SK-N-SH (cell line): ENCODE data around the gene AGBL3. TPM values are rescaled to one million over a fixed set of nuclear protein-coding genes. Genes with fewer than 3 reads are reported as not detected.

Experiments used
- CTCF ChIA-PET: fragments of 300-600, 350-600 bp; formaldehyde crosslinking; extraction: SDS; loops from one replicate; lab custom pipeline; 2021; lab: Yijun Ruan, JAX
- POLR2A ChIA-PET: fragments of 350-600 bp; sonication (Branson Sonifier 250); formaldehyde crosslinking; extraction: SDS; loops from one replicate; lab custom pipeline; 2020; ENCODE audit warnings: antibody characterized with exemption, inconsistent platforms; lab: Yijun Ruan, JAX
- DNase-seq: peaks from one replicate; pipeline ENCODE4 v3.0.0; 2012
- H2AFZ ChIP-seq: fragments of 200-600 bp; sonication (generic); 2 replicates; pipeline ENCODE4 v1.8.1; 2016; ENCODE audit warnings: antibody characterized with exemption, mild to moderate bottlenecking, low read depth
- H3F3A ChIP-seq: fragments of 200-600 bp; sonication (generic); replicated peaks from 2 replicates; pipeline ENCODE3; 2016; ENCODE audit warnings: antibody characterized with exemption, mild to moderate bottlenecking; ENCODE audit not compliant: insufficient read depth
- H3K27ac ChIP-seq, 2 experiments: fragments of 200-500 bp in 1 of 2; fragments of 200-600 bp in 1 of 2; sonication (Bioruptor generic) in 1 of 2; sonication (generic), shearing (Covaris generic) in 1 of 2; 2 replicates each; pipeline versions ENCODE4 v1.5.1 to v1.6.1; 2014 to 2016; ENCODE audit warnings: low read depth in 2 of 2, inconsistent platforms in 1 of 2, low read length in 1 of 2, mild to moderate bottlenecking in 1 of 2, mixed read lengths in 1 of 2
- H3K27me3 ChIP-seq: fragments of 200-600 bp; sonication (generic), shearing (Covaris generic); 2 replicates; pipeline ENCODE4 v1.6.1; 2016; ENCODE audit warnings: mixed run types; ENCODE audit not compliant: insufficient read depth
- H3K36me3 ChIP-seq, 2 experiments: fragments of 200-500 bp in 1 of 2; fragments of 200-600 bp in 1 of 2; sonication (Bioruptor generic) in 1 of 2; sonication (generic) in 1 of 2; replicated peaks in 1 of 2; 2 replicates each; pipeline versions ENCODE3 to v1.5.1; 2014 to 2016; ENCODE audit warnings: low read length in 1 of 2, mild to moderate bottlenecking in 1 of 2; ENCODE audit not compliant: insufficient read depth in 2 of 2, control insufficient read depth in 1 of 2
- H3K4me1 ChIP-seq, 2 experiments: fragments of 200-500 bp in 1 of 2; fragments of 200-600 bp in 1 of 2; sonication (Bioruptor generic) in 1 of 2; sonication (generic), shearing (Covaris generic) in 1 of 2; 2 replicates each; pipeline versions ENCODE4 v1.5.1 to v1.6.1; 2014 to 2016; ENCODE audit warnings: low read depth in 1 of 2, low read length in 1 of 2, mixed run types in 1 of 2; ENCODE audit not compliant: insufficient read depth in 2 of 2, control insufficient read depth in 1 of 2
- H3K4me2 ChIP-seq: fragments of 200-600 bp; sonication (generic), shearing (Covaris generic); 2 replicates; pipeline ENCODE4 v1.6.1; 2017; ENCODE audit warnings: mixed run types
- H3K4me3 ChIP-seq, 2 experiments: fragments of 200-500 bp in 1 of 2; fragments of 200-600 bp in 1 of 2; sonication (Bioruptor generic) in 1 of 2; sonication (generic), shearing (Covaris generic) in 1 of 2; 2 replicates each; pipeline versions ENCODE4 v1.5.1 to v1.8.1; 2014 to 2016; ENCODE audit warnings: low read depth in 2 of 2, inconsistent platforms in 1 of 2, low read length in 1 of 2, mild to moderate bottlenecking in 1 of 2, mixed read lengths in 1 of 2, moderate library complexity in 1 of 2
- H3K79me2 ChIP-seq: fragments of 200-600 bp; sonication (generic); 2 replicates; pipeline ENCODE4 v1.8.1; 2017; ENCODE audit warnings: mild to moderate bottlenecking; ENCODE audit not compliant: insufficient read depth
- H3K9ac ChIP-seq: fragments of 200-600 bp; sonication (generic); 2 replicates; pipeline ENCODE4 v1.6.1; 2017; ENCODE audit warnings: mixed run types
- H3K9me2 ChIP-seq: fragments of 200-600 bp; sonication (generic); 2 replicates; pipeline ENCODE4 v1.6.1; 2017; ENCODE audit warnings: mixed run types
- H3K9me3 ChIP-seq: fragments of 200-600 bp; sonication (generic); 2 replicates; pipeline ENCODE4 v1.6.1; 2017; ENCODE audit warnings: mixed run types, mild to moderate bottlenecking, moderate library complexity
- H4K20me1 ChIP-seq: fragments of 200-600 bp; sonication (generic); 2 replicates; pipeline ENCODE4 v1.6.1; 2017; ENCODE audit warnings: mild to moderate bottlenecking, mixed run types; ENCODE audit not compliant: insufficient read depth
- CHD2 ChIP-seq: fragments of 150-350 bp; IDR thresholded peaks from 2 replicates; pipeline ENCODE4 v1.6.1; 2018; ENCODE audit warnings: low read length; ENCODE audit not compliant: partially characterized antibody
- ELF1 ChIP-seq: IDR thresholded peaks from 2 replicates; pipeline ENCODE4 v1.4.0; 2012
- EZH2phosphoT487 ChIP-seq: fragments of 200-600 bp; sonication (generic); IDR thresholded peaks from 2 replicates; pipeline ENCODE4 v1.6.1; 2017; ENCODE audit warnings: low read depth, mixed run types, mild to moderate bottlenecking, antibody characterized with exemption, moderate library complexity, borderline replicate concordance
- FOXJ3 ChIP-seq: sonication (generic); formaldehyde crosslinking; IDR thresholded peaks from 2 replicates; pipeline ENCODE4 v1.5.1; 2020; ENCODE audit warnings: mild to moderate bottlenecking, missing genetic modification reagents
- GABPA ChIP-seq: IDR thresholded peaks from 2 replicates; pipeline ENCODE4 v1.4.0; 2012; ENCODE audit warnings: low read depth, mild to moderate bottlenecking
- GATA2 ChIP-seq: sonication (generic); formaldehyde crosslinking; IDR thresholded peaks from 2 replicates; pipeline ENCODE4 v1.5.0; 2020; ENCODE audit warnings: mild to moderate bottlenecking, missing genetic modification reagents
- MEF2A ChIP-seq: IDR thresholded peaks from 2 replicates; pipeline ENCODE4 v1.4.0; 2012; ENCODE audit warnings: low read depth, borderline replicate concordance
- RAD21 ChIP-seq: IDR thresholded peaks from 2 replicates; pipeline ENCODE4 v1.6.1; 2012; ENCODE audit warnings: mild to moderate bottlenecking, low read length
- RCOR1 ChIP-seq: fragments of 150-350 bp; IDR thresholded peaks from 2 replicates; pipeline ENCODE4 v1.6.1; 2017; ENCODE audit warnings: antibody characterized with exemption, low read length
- RXRA ChIP-seq: IDR thresholded peaks from 2 replicates; pipeline ENCODE4 v1.4.0; 2012; ENCODE audit warnings: low read depth, mild to moderate bottlenecking, borderline replicate concordance
- SIN3A ChIP-seq: IDR thresholded peaks from 2 replicates; pipeline ENCODE4 v1.6.1; 2012; ENCODE audit warnings: low read depth, mild to moderate bottlenecking, low read length, moderate library complexity, borderline replicate concordance
- SMC3 ChIP-seq: IDR thresholded peaks from 2 replicates; pipeline ENCODE4 v1.6.1; 2012; ENCODE audit warnings: low read depth, low read length, improper control_type of control experiment
- YY1 ChIP-seq: IDR thresholded peaks from 2 replicates; pipeline ENCODE4 v1.4.0; 2012; ENCODE audit warnings: low read depth, mild to moderate bottlenecking
- WGBS: methylation state at CpG from one replicate; pipeline ENCODE4 v1.1.6; 2017; ENCODE audit warnings: low lambda C conversion rate; 5-methylcytosine and 5-hydroxymethylcytosine counted together
- polyA plus RNA-seq, 3 experiments: library from polyadenylated mRNA; depleted of rRNA; stranded (reverse); fragments of >200 nt; gene quantifications; 2 replicates each; pipeline ENCODE4 v1.2.3, GENCODE V29; 2012
- TF ChIP-seq, protein P1 (sequence below): IDR thresholded peaks from 2 replicates; pipeline ENCODE4 v1.4.0; 2012; ENCODE audit warnings: low read depth, borderline replicate concordance
- TF ChIP-seq, protein P2 (sequence below): IDR thresholded peaks from 2 replicates; pipeline ENCODE4 v1.4.0; 2012; ENCODE audit warnings: low read depth
- TF ChIP-seq, protein P3 (sequence below): IDR thresholded peaks from 2 replicates; pipeline ENCODE4 v1.4.0; 2012; ENCODE audit warnings: low read depth, borderline replicate concordance
- TF ChIP-seq, protein P4 (sequence below): fragments of 200-600 bp; sonication (generic); IDR thresholded peaks from 2 replicates; pipeline ENCODE4 v1.6.1; 2017; ENCODE audit warnings: antibody characterized with exemption, mild to moderate bottlenecking, moderate library complexity
- TF ChIP-seq, protein P5 (sequence below): fragments of 150-350 bp; IDR thresholded peaks from 2 replicates; pipeline ENCODE4 v1.6.1; 2016; ENCODE audit warnings: mild to moderate bottlenecking, low read depth, low read length
- TF ChIP-seq, protein P6 (sequence below): IDR thresholded peaks from 2 replicates; pipeline ENCODE4; 2012

The AGBL3 gene
- polyA plus RNA-seq, 1 of the 3 experiments (the other 2 are of a cell fraction), result 0.35 TPM

DNA sequence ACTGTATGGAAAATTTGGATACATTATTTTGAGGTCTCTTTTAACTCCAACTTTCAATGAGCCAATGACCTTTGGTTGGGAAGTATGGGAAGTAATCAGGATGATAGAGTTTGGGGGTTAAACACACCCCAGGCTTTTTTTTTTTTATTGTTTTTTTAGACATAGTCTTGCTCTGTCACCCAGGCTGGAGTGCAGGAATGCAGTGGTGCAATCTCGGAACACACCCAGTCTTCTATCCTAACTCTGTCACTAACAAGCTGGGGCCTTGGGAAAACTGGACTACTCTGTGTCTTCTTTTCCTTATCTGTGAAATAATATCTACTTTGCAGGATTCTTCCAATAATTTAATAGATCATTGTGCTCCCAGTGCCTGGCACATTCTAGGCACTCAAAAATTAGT lies 37.6 kb upstream of the AGBL3 start:
- POLR2A ChIA-PET, result no interaction called here
- DNase-seq, result no peak
- no peak overlapping the region for H3K27ac ChIP-seq
- H4K20me1 ChIP-seq, result no peaks in the 10 kb centered on the region
- peaks cover 16% of the 10 kb centered on the region; the same call in 1 of the 2 replicates for H3K79me2 ChIP-seq
- CTCF ChIA-PET, result interaction anchor here (0.7 to 1.0 kb wide), 3 partner anchors 37 to 259 kb away, joined by 3 to 4 read pairs (median 3); partner anchors contain the start of gene AGBL3
- H3K9me2 ChIP-seq, result no peaks in the 10 kb centered on the region
- H3K27me3 ChIP-seq, result no peaks in the 10 kb centered on the region
- no peak overlapping the region for H3K4me2 ChIP-seq
- peaks cover 0 to 7% of the 10 kb centered on the region in 2 experiments; a peak in 1 of 4 replicates for H3K4me1 ChIP-seq
- H3F3A ChIP-seq, result peaks cover 55% of the 10 kb centered on the region
- H3K36me3 ChIP-seq, result peaks cover 86 to 100% of the 10 kb centered on the region in 2 experiments
- TF ChIP-seq, protein P1, sequence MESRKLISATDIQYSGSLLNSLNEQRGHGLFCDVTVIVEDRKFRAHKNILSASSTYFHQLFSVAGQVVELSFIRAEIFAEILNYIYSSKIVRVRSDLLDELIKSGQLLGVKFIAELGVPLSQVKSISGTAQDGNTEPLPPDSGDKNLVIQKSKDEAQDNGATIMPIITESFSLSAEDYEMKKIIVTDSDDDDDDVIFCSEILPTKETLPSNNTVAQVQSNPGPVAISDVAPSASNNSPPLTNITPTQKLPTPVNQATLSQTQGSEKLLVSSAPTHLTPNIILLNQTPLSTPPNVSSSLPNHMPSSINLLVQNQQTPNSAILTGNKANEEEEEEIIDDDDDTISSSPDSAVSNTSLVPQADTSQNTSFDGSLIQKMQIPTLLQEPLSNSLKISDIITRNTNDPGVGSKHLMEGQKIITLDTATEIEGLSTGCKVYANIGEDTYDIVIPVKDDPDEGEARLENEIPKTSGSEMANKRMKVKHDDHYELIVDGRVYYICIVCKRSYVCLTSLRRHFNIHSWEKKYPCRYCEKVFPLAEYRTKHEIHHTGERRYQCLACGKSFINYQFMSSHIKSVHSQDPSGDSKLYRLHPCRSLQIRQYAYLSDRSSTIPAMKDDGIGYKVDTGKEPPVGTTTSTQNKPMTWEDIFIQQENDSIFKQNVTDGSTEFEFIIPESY, result no peak
- no peak for TF ChIP-seq SMC3
- TF ChIP-seq RXRA, result no peak
- no peak for TF ChIP-seq GATA2 (CRISPR knock-in tag)
- no peak for TF ChIP-seq YY1
- TF ChIP-seq EZH2phosphoT487, result no peak
- TF ChIP-seq RAD21, result no peak
- TF ChIP-seq SIN3A, result no peak
- TF ChIP-seq, protein P2, sequence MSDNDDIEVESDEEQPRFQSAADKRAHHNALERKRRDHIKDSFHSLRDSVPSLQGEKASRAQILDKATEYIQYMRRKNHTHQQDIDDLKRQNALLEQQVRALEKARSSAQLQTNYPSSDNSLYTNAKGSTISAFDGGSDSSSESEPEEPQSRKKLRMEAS, result no peak
- TF ChIP-seq, protein P3, sequence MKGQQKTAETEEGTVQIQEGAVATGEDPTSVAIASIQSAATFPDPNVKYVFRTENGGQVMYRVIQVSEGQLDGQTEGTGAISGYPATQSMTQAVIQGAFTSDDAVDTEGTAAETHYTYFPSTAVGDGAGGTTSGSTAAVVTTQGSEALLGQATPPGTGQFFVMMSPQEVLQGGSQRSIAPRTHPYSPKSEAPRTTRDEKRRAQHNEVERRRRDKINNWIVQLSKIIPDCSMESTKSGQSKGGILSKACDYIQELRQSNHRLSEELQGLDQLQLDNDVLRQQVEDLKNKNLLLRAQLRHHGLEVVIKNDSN, result no peak
- TF ChIP-seq, protein P4, sequence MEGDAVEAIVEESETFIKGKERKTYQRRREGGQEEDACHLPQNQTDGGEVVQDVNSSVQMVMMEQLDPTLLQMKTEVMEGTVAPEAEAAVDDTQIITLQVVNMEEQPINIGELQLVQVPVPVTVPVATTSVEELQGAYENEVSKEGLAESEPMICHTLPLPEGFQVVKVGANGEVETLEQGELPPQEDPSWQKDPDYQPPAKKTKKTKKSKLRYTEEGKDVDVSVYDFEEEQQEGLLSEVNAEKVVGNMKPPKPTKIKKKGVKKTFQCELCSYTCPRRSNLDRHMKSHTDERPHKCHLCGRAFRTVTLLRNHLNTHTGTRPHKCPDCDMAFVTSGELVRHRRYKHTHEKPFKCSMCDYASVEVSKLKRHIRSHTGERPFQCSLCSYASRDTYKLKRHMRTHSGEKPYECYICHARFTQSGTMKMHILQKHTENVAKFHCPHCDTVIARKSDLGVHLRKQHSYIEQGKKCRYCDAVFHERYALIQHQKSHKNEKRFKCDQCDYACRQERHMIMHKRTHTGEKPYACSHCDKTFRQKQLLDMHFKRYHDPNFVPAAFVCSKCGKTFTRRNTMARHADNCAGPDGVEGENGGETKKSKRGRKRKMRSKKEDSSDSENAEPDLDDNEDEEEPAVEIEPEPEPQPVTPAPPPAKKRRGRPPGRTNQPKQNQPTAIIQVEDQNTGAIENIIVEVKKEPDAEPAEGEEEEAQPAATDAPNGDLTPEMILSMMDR, result no peak
- TF ChIP-seq RCOR1, result no peak
- no peak for TF ChIP-seq GABPA
- TF ChIP-seq, protein P5, sequence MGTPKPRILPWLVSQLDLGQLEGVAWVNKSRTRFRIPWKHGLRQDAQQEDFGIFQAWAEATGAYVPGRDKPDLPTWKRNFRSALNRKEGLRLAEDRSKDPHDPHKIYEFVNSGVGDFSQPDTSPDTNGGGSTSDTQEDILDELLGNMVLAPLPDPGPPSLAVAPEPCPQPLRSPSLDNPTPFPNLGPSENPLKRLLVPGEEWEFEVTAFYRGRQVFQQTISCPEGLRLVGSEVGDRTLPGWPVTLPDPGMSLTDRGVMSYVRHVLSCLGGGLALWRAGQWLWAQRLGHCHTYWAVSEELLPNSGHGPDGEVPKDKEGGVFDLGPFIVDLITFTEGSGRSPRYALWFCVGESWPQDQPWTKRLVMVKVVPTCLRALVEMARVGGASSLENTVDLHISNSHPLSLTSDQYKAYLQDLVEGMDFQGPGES, result no peak
- no peak for TF ChIP-seq ELF1
- no peak for TF ChIP-seq FOXJ3 (CRISPR knock-in tag)
- TF ChIP-seq, protein P6, sequence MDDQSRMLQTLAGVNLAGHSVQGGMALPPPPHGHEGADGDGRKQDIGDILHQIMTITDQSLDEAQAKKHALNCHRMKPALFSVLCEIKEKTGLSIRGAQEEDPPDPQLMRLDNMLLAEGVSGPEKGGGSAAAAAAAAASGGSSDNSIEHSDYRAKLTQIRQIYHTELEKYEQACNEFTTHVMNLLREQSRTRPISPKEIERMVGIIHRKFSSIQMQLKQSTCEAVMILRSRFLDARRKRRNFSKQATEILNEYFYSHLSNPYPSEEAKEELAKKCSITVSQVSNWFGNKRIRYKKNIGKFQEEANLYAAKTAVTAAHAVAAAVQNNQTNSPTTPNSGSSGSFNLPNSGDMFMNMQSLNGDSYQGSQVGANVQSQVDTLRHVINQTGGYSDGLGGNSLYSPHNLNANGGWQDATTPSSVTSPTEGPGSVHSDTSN, result no peak
- no peak for TF ChIP-seq MEF2A
- no peak for TF ChIP-seq CHD2
- no peak overlapping the region for H2AFZ ChIP-seq
- H3K4me3 ChIP-seq, result no peak overlapping the region
- no peak overlapping the region for H3K9ac ChIP-seq
- no peaks in the 10 kb centered on the region for H3K9me3 ChIP-seq
- 100% methylated on average over 1 of the region's 1 CpG for WGBS
